ENCODE results near the gene RLBP1.
A peak's percentile ranks its signal among the peaks of the same experiment; 100 is the strongest.
"Not testable (repeated sequence)": the region's sequence is repeated elsewhere in the genome, so short reads cannot be mapped to it uniquely, and the experiment has no call there.

Gene RLBP1

DNA sequence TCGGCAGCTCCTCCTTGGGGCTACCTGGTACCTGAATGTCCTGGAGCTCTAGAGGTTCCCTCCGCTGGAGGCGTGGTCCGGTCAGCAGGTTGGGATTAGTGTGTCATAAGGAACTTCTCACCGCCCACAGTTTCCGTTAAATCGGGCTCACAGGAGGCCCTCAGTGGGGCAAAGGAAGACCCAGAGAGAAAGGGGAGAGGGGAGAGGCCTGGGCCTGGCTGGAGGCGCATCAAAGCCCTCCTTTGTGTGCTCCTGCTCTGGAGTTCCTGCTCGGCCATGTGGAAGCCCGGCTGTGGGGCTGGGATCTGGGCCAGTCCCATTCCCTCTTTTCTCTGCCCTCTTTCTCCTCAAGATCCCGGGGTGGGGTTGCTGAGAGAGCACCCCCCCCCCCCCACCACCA is at the start of gene RLBP1:
Gene RLBP1, minus strand, starts transcription at position 37 of the 400 bp plus-strand sequence. CDS start 2,604 bp downstream, outside the sequence.
- DNase-seq (ENCODE audit: low read depth, low spot score) = no peak

DNA sequence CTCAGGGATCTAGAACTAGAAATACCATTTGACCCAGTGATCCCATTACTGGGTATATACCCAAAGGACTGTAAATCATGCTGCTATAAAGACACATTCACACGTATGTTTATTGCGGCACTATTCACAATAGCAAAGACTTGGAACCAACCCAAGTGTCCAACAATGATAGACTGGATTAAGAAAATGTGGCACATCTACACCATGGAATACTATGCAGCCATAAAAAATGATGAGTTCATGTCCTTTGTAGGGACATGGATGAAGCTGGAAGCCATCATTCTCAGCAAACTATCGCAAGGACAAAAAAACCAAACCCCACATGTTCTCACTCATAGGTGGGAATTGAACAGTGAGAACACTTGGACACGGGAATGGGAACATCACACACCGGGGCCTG is 28.8 kb upstream of the RLBP1 start:
- not testable (repeated sequence) for DNase-seq (ENCODE audit: low read depth, low spot score)

DNA sequence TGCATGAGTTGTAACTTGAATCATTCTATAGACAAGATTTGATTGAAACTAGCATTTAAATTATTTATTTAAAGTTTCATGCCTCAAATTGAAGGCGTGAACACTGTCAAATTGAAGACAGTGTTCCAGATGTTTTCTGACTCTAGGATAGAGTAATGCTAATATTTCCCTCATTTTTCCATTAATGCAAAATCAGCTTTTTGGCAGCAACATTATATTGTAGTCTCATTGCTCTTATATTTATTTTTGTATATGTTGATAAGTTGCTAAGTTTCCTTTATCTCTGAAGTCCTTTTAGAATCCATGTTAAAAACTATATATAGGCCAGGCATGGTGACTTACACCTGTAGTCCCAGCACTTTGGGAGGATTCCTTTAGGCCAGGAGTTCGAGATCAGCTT is 27.2 kb upstream of the RLBP1 start:
- no peak for DNase-seq (ENCODE audit: low read depth, low spot score)

DNA sequence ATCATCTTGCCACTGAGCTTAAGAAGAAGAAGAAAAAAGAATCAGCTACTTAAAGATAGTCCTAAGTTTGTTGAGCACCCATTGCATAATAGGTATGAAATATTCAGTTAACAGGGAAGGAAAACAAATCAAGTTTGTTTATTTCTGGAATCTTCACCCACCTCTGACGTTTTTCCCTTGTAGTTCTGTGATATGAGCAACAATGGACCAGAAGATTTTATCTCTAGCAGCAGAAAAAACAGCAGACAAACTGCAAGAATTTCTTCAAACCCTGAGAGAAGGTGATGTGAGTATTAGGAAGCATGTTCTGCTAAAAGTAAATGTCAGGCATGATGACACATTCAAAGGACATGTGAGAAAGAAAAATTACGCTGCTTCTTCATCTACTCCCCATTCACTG is 26.1 kb upstream of the RLBP1 start:
- DNase-seq (ENCODE audit: low read depth, low spot score) = no peak

DNA sequence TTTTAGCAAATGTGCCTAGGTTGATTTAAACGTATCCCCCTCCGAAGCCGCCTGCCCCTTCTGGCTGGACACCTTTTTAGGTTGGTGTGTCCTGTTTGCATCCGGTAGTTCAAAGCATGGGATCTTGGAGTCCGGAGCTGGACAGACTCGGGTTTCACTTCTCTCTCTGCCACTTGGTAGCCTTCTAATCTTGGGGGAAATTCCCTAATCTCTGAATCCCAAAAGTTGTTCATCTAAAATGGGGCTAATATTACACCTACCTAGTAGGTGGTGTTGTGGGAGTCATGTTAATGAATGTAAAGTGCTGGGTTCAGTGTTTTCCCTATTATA is 23.2 kb upstream of the RLBP1 start:
- DNase-seq (ENCODE audit: low read depth, low spot score) = no peak

DNA sequence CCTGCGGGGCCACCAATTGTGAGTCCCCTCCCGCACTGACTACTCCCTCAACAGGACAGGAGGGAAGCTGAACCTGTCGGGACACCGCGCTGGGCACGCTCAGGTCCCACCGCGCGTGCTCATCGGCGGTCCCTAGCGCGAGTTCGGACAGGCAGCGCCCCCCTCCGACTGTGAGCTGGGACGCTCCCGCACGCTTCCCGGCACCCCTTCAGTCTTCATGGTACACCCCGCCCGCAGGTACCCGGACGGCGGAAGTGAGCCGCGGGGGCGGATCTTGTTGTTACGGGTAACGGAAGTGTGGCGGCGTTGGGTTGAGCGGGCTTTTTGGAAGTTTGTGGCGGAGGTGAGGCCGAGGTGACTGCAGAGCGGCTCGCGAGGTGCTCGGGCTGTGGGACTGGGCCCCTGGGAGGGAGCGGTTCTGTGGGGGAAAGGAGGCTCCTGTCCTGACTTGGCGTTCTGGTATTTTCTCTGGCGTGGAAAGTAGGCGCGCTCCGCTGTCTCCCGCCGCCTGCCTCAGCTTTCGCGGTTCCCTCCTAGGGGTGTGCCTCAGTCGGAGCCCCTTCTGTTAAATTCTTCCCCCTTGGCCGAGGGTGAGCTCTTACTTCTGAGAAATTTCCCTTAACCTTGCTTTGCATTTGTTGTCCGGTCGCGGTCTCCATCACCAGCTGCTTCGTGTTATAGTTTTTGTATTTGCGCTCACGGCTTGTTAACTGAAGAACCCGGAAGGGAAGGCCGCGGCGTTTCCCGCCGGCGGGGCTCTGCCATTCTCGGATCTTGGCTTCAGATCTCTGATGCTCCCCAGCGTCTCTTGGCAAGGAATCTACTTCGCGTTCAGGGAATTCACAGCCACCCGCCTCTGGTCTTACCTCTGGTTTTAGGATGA is 22.6 kb upstream of the RLBP1 start, which contains the start of gene FANCI:
Gene FANCI, plus strand, starts transcription at position 289 of the 883 bp plus-strand sequence. CDS start 3,669 bp downstream, outside the sequence.
- DNase-seq (ENCODE audit: low read depth, low spot score) = peak; percentile 98

DNA sequence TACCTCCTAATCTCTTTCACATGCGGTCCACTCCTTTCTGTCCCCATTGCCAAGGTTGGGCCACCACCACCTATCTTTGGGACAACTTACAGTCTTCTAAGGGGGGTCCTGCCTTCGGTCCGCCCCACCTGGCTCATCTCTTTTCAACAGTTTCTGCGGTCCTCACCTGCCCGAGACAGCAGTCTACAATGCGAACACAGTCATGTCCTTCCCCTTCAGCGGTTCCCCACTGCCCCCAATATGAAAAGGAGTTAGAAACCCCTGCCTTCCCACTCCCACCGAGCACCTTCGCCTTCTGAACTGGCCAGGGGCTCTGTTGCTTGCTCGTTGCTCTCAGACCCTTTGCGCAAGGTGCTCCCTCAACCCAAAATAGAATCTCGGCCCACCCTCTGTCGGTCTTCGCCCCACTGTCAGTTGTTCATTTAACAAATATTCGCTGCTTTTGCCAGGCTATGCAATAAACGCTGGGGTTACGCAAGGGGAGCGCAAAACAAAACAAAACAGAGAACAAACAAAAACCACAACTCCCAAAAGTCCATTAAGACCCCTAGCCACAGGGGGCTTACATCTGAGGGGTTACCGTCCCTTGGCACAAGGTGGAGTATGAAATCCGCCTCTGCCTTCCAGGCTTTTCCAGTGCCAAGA is 21.8 kb upstream of the RLBP1 start:
- DNase-seq (ENCODE audit: low read depth, low spot score) = no peak

DNA sequence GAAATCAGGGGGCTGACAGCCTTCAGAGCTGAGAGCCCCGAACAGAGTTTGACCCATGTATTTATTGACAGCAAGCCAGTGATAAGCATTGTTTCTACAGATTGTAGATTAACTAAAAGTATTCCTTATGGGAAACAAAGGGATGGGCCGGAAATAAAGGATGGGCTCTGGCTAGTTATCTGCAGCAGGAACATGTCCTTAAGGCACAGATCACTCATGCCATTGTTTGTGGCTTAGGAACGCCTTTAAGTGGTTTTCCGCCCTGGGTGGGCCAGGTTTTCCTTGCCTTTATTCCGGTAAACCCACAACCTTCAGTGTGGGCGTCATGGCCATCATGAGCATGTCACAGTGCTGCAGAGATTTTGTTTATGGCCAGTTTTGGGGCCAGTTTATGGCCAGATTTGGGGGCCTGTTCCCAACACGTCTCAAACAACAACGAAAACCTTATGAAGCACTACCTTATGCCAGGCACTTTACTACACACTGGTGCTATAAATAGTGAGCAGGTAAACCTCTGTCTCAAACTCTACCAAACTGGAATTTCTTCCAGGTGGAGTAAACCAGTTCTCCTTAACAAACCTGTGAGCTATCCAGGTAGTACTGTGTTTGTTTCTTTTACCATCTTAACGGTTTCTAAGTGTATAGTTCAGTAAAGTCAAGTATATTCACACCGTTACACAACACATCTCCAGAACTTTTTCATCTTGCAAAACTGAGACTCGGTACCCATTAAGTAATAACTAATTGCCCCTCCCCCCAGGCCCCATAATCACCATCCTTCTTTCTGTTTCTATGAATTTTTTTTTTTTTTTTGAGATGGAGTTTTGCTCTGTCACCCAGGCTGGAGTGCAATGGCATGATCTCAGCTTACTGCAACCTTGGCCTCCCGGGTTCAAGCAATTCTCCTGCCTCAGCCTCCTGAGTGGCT is 18.8 kb upstream of the RLBP1 start:
- DNase-seq (ENCODE audit: low read depth, low spot score) = not testable (repeated sequence)

DNA sequence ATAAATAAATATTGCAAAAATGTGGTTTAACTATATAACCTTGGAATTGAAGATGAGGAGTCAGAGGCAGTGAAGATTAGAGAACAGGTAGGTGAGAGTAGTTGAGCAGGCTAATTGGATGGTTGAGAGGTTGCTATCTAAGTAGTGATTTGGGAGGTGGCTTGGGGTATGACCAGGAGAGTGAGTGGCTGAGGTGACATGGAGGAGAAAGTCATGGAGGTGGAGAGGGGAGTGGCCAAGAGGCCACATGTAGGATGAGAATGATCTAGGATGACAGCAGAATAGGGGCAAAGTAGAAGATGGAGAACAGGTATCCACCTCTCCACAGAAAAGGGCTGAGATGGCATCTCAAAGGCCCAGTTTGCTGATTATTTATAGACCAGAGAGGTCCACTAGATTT is 10.5 kb upstream of the RLBP1 start:
- DNase-seq (ENCODE audit: low read depth, low spot score) = no peak

DNA sequence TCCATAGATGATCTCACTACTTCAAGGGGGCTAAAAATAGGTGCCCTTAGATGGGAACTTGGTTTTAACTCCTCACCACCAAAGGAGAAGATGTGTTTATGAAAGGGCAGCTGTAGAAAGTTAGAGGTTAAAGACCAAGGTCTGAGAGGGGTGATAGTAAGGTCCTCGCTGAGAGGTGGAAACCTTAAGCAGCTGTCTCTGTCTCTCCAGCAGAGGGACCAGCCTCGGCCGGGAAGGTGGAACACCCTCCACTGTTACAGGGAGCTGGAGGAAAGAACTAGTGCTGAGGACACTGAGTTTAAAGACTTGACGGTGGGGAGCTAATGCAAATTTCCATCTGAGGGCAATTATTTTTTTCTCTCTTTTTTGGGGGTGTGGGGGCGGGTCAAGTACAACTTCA is 8.9 kb upstream of the RLBP1 start:
- DNase-seq (ENCODE audit: low read depth, low spot score) = no peak

DNA sequence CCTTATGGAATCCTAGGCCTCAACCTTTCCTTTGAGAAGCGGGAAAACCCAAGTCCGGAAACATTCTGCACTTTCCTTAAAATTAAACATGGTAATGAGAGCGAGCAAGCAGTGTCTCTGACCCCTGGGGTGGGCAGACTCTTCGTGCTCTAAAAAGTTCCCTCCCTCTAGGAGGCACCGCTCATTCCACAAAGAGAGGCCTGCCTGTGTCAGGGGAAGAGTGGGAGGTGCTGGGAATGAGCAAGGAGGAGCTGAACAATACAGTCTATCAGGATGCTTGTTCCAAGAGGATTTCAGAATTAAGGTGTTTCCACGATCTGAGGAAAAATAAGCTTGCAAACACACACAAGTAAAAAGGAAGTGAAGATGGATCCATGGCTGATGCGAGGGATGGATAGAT is 6.0 kb upstream of the RLBP1 start:
- DNase-seq (ENCODE audit: low read depth, low spot score) = no peak

DNA sequence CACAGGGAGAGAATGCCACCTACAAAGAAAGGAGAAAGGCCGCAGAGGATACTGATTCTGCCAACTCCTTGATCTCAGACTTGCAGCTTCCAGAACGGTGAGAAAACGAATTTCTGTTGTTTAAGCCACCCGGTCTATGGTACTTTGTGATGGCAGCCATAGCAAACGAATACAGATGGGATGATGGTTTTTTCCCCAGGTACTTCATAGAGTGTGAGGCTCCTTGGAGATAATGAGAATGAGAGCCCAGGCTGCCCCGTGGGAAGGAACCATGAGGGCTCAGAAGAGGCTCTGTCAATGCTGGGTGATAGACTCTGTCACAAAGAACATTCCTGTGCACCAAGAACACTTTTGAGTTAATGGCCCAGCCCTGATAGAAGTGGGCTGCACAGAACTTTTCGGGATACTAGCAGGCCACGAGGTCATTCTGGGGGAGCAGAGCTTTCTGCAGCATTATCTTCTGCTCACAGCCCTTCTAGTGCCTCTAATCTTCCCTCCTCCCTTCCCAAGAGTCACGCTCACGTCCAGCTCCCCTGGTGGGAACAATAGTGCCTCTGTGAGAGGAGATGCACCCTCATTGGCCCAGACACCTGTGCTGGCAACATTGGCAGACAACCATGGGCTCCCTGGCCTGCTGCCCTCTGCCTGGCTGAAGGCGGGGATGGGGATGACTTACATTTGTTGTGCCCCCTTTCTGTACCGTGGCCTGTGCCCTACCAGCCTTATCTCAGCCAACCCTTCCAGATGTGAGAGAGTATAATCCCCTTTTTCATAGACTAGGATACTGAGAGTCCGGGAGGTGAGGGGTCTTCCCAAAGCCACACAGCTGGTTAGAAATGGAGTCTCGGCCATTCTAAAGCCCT is 5.2 kb upstream of the RLBP1 start:
- DNase-seq (ENCODE audit: low read depth, low spot score) = no peak

DNA sequence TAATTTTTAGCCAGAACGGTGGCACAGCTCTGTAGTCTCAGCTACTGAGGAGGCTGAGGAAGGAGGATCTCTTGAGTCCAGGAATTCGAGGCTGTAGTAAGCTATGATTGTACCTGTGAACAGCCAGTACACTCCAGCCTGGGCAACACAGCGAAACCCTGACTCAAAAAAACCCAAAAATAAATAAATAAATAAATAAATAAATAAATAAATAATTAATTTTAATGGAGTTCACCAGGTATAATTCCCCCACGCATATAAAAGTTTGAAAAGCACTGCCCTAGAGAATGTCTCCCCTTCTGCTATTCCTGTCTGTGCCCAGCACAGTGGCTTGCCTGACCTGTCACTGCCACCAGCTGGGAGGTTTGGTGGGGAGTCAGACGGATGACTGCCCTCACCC is 4.2 kb upstream of the RLBP1 start:
- DNase-seq (ENCODE audit: low read depth, low spot score) = no peak

DNA sequence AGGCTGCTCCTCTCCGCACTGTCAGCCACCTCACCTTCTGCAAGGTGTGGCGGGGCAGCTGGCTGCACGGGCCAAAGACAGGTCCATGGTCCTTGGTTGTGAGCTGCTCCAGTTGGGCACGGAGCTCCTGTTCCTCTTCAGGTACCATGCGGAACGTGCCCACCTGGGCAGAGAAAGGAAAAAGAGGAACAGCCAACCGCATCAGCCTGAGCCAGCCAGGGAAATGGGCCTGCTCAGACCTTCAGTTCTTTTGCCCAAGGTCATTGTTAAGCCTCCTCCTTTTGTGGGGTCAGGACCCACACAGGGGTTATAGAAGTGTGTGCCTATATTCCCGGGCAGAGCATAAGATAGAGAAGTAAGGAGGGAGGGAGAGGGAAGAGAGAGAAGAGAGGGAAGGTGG is 2.8 kb downstream of the RLBP1 start:
- no peak for DNase-seq (ENCODE audit: low read depth, low spot score)

DNA sequence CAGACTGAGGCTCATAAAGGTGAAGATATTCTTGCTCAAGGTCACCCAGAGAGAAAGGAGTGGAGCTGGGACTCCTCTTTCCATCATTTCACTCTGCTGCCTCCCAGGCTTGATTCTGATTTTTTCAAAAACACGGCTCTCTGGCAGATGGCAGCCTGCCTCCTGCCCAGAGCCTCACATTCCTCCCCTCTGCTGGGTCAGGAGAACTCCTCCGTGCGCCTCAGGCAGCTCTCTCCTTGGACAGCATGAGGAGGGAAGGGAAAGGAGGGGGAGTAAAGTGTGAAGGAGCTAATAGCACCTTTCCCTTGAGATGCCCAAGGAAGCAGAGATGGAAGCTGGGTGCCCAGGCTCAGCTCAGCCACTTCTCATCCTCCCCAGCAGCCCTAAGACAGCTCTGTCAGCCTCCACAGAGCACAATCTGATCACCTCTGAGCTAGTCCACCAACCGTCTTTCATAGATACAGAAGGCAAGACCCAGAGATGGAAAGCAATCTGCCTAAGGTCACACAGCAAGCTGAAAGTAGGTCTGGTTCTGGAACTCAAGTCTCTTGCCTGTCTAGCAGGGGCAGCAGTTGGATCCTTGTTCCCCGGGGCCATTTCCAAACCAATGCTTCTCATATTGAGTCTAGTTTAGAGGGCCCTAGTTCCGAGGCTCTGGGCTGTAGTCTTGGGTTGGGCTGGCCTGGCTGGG is 3.5 kb downstream of the RLBP1 start:
- DNase-seq (ENCODE audit: low read depth, low spot score) = peak; percentile 31

DNA sequence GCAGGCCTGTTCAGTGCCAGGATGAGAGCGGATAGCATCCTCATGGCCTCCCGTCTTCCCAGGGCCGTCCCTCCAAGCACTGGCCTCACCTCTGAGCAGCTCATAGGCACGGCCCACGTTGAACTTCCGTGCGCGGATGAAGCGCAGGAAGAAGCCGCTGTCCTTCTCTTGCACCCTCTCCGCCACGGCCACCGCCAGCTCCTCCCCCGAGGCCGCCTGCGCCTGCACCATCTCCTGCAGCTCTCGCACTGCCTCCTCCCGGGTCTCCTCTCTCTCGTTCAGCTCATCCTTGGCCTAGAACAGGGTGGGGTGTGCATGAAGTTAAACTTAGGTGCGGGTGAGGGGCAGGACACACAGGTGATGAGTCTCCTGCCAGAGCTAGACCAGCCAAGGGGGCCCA is 4.3 kb downstream of the RLBP1 start:
- no peak for DNase-seq (ENCODE audit: low read depth, low spot score)

DNA sequence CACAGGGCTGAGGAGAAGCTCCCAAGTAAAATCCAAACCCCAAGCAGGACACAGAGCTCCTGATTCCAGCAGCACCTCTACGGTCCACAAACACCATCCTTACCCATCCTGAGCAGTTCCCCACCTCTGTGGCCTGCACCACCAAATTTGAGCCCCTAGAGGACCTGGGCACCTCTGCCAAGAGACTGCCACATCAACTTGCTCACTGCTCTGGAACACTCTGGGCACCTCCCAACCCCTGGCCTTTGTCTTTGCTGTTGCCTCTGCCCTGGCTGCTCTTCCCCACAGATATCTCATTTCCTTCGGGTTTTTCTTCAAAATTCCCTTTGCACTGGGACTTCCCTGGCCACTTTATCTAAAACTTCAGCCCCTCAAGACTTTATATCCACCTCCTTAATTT is 5.8 kb downstream of the RLBP1 start:
- DNase-seq (ENCODE audit: low read depth, low spot score) = no peak

DNA sequence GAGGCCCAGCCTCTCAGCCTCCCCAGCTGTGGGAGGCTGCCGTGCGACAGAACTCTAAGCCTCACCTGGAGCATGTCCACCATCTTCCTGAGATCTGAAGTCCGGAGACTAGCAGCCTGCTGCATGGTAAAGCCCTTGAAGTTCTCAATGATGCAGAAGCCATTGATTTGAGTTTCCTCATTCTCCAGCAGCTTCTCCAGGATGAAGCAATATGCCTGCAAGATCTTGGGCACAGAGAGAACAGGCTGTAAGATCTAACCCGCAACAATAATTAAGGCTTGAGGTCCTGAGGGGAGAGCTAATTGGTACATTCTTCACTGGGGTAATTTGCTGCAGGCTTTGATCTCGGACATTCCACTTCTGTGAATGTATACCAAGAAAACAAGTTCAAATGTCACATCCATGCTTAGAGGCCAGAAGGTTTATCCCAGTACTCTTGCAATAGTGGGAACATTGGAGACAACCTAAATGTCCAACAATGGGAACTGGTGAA is 9.7 kb downstream of the RLBP1 start:
- peak; percentile 58 for DNase-seq (ENCODE audit: low read depth, low spot score)

DNA sequence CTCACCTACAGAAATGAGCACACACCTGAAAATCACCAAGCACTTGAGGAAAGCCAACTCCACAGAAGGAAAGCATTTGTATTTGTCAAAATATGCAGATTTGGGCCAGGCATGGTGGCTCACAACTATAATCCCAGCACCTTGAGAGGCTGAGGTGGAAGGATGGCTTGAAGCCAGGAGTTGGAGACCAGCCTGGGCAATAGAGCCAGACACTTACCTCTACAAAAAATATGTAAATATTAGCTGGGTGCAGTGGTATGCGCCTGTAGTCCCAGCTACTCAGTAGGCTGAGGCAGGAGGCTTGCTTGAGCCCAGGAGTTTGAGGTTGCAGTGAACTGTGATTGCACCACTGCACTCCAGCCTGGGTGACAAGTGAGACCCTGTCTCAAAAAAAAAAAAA is 12.3 kb downstream of the RLBP1 start:
- DNase-seq (ENCODE audit: low read depth, low spot score) = no peak

DNA sequence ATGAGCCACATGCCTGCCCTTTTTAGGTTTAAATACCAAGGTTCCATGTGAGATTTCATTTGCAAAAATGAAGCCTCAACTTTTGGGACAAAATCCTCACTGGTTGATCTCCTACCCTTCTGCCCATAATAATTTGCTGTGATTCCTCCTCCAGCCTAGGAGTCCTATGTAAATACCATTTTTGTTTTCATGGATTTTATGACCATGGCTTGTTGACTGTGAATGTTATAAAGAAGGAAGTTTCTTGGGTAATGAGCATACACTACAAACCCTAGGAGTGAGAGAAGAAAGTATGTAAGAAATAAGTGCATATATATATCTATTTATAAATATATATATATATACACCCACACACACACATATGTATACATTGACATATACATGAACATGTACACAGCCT is 13.1 kb downstream of the RLBP1 start:
- no peak for DNase-seq (ENCODE audit: low read depth, low spot score)
